NCI-H1105 (cell line): Measurements from ENCODE around the gene TOGARAM1.

Experiments
- DNase-seq: peaks from one replicate; lab custom pipeline; 2025; lab: John Stamatoyannopoulos, UW

TOGARAM1 gene

DNA sequence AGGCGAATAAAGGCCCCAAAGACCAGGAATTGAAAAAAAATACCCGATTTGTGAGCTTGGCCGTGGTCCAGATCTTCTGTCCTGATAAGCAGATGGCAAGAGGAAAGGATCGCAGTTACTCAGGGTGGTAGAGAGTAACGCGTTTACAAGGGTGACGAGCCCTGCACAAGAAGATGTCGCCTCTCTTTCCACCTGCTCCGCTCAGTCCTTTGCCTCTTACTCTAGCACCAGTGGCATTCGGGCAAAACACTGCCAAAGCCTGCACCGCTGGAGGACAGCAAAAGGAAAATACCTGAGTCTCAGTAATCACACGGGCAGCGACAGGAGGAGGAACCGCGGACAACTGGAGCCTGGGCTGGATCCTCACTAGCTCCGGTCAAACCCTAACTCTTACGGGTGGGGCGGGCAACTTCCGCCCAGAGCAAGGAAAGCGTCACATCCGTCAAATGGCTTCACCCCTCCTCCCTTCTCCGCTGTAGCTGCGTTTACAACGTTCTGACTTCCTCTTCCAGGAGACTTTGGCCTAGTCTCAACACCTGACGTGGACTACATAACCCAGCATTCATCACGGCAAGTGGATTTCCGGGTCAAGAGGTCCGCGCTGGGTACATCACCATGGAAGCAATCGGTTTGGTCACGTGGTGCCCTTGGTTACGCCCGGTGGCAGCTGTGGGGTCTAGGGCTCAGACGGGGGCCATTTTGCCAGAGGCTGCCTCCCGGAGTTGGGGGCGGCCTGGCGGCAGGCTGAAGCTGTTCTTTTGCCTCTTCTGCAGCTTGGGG, at the start of gene TOGARAM1, which contains the start of gene KLHL28:
TOGARAM1 (plus strand) TSS at position 637 of the 780 bp plus-strand sequence. CDS start 232 bp downstream, outside the sequence.
KLHL28 (minus strand) TSS at position 394 of the 780 bp plus-strand sequence. CDS start 16,019 bp downstream, outside the sequence.
- DNase-seq, result peak; percentile 100

GRCh38 chr14:44914849-44915248, 47.1 kb upstream of the TOGARAM1 start:
- no peak for DNase-seq

DNA sequence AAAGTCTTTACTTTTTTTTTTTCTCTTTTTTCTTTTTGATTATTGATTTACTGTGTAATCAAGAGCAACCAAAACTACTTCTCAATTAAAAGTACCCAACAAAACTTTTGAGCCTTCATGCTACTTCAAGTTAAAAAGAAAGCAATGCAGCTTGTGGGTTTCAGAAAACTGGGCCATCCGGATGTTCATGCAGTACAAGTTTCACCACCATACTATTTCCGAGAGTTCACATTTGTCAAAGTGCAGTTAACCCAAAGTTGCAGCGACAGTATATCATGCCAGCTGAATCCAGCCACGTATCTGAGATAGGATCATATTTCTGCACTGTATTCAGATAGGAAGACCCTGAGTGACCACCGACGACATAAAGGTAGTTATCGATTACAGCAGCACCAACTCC, 33.2 kb upstream of the TOGARAM1 start:
- DNase-seq, result no peak

DNA sequence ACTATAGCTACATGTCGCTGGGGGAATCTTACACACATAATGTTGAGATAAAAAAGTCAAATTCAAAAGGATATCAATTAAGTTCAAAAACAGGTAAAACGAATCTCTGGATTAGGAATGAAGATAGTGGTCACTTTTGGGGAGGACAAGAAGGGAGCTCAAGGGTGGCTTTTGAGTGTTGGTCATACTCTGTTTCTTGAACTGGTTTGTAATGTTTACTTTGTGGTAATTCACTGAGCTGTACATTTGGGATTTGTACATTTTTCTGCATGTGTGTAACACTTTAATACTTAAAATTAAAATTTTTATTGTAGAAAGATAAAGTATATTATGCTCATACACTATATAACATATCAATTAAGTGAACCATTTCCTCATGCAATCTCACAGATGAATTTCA, 26.8 kb upstream of the TOGARAM1 start:
- DNase-seq, result no peak

- no peak for DNase-seq
Observed at GRCh38 chr14:44937547-44937946, 24.4 kb upstream of the TOGARAM1 start.

- no peak for DNase-seq
Observed at GRCh38 chr14:44940211-44940610, 21.8 kb upstream of the TOGARAM1 start.

DNA sequence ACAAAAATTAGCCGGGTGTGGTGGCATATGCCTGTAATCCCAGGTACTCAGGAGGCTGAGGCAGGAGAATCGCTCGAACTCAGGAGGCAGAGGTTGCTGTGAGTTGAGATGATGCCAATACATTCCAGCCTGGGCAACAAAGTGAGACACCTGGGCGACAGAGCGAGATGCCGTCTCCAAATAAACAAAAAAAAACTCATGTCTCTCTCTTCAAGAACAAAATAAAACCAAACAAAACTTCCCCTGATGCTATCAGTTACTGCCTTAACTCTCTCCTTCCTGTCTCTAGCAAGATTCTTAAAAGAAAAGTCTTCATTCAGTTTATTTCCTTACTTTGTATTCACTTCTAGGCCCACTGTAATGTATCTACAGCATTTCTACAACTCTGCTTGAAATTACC, 21.0 kb upstream of the TOGARAM1 start:
- DNase-seq, result no peak

DNA sequence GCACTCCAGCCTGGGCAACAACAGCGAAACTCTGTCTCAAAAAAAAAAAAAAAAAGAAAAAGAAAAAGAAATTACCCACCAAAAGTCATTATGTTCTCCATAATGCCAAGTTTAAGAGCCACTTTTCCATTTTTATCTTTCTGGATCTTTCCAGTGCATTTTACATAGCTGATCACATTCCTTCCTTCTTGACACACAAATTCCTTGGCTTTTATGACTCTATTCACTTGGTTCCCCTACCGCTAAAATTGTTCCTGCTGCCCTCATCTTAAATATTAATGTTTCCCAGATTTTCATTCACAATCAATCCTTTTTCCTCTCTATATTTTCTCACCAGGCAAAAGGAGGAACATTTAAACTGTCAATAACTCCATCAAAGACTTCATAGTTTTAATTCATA, 20.4 kb upstream of the TOGARAM1 start:
- no peak for DNase-seq

DNA sequence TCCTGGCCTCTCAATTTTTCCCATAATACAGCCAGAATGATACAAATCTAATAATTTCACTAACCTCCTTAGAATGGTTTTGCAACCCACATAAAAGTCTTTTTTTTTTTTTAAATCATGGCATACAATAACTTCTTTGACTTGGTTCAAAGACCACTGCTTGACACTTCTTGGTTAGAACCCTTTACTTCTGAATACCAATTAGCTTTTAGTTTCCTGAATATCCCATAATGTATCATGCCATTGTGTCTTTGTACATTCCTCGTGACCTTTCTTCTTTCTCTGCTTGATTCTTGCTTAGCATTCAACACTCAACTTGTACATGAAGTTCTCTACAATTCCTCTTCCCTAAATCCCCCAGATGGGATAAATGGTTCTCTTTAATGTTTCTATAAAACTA, 19.6 kb upstream of the TOGARAM1 start:
- DNase-seq, result no peak

DNA sequence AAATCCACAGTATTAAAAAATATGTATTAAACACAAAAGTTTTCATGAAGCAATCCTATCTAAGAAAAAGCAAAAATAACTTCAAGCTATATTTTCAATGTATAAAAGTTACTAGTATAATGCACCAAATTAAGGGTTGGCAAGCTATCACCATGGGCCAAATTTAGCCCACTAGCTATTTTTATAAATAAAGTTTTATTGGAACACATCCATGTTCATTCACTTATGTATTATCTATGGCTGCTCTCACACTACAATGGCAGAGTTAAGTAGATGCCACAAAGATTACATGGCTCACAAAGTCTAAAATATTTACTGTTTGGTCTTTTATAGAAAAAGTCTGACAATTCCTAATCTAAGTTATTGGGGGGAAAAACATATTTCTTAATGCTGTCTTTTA, 17.9 kb upstream of the TOGARAM1 start:
- DNase-seq, result no peak

DNA sequence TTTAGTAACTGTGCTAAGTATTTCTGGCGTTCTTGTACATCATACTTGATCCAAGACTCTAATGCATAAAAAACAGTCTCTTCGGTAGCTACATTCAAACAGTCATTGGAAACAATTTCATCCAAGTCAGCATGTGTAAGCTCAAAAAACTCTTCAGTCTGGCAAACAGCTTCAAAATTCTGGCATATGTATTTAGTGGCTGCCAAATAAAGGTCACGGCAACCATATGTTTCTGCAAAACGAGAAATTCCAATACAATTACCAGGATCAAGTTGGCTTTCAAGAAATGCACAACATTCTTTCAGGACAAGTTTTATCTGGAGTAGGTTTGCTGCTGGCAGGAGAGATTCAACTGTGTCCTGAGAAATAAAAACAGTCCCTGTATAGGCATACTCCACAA, 16.7 kb upstream of the TOGARAM1 start:
- DNase-seq, result no peak

- DNase-seq, result no peak
Observed at GRCh38 chr14:44951051-44951450, 10.9 kb upstream of the TOGARAM1 start.

GRCh38 chr14:44952391-44953110, 9.4 kb upstream of the TOGARAM1 start:
- no peak for DNase-seq

DNA sequence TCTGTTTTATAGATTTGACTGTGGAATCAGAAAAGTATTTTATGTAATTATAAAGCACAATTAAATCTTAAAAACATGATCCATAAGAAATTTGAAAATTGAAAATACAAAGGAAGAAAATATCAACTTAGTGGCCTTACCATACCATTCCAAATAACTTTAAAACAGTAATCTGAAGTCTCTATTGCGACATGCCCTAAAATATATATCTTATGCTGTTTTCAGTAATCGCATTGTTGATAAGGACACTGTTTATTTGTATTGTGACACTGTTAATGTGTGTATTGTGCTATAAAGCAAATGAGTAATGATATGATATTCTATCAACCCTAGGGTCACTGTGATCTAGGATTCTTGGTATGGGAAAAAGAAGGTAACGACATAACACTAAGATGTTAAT, 7.2 kb upstream of the TOGARAM1 start:
- DNase-seq, result no peak

DNA sequence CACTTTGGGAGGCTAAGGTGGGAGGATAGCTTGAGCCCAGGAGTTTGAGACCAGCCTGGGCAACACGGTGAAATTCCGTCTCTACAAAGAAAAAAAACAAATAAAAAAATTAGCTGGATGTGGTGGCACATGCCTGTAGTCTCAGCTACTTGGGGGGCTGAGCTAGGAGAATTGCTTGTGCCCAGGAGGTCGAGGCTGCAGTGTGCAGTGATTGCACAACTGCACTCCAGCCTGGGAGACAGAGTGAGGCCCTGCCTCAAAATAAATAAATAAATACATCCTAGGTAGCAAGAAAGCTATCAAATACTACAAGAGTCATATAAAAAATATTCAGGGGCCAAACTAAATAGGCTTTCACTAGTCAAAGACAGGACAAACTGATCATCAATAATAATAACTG, 6.5 kb upstream of the TOGARAM1 start:
- DNase-seq, result no peak

DNA sequence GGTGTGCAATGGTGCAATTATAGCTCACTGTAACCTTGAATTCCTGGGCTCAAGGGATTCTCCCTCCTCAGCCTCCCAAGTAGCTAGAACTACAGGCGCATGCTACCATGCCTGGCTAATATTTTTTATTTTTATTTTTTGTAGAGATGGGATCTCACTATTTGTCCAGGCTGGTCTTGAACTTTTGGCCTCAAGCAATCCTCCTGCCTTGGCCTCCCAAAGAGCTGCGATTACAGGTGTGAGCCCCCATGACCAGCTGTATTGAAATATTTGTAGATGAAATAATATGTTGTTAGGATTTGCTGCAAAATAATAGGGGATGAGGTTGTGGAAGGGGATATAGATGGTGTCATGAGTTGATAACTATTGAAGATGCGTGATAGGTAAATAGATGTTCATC, 5.1 kb upstream of the TOGARAM1 start:
- DNase-seq, result no peak

- DNase-seq, result no peak
Observed at GRCh38 chr14:44959538-44959937, 2.5 kb upstream of the TOGARAM1 start.

- DNase-seq, result no peak
Observed at GRCh38 chr14:44960146-44960545, 1.8 kb upstream of the TOGARAM1 start.

DNA sequence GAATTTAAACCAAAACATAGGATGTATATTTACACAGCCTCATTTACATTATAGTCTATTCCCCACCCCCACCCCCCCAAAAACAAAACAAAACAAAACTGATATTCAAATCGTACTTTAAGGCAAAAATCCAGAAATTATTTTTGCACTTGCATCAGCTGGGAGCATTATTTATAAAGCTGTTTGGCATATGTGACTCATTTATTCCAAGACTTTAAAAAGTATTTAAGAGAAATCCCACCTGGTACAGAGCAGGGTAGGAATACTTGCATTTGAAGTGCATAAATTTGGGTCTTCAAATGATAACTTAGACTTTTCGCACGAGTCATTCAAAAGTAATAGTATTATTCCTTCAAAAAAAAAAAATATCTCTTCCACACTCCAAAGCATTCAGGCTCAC, 1.3 kb upstream of the TOGARAM1 start:
- no peak for DNase-seq

- peak; percentile 39 for DNase-seq
Observed at GRCh38 chr14:44961151-44961553, 838 bp upstream of the TOGARAM1 start.

- peak; percentile 68 for DNase-seq
Observed at GRCh38 chr14:44962334-44963043, 499 bp downstream of the TOGARAM1 start.

GRCh38 chr14:44963044-44963528, 1.1 kb downstream of the TOGARAM1 start:
- no peak for DNase-seq
